ENCODE results near the gene PTRH2.

DNA sequence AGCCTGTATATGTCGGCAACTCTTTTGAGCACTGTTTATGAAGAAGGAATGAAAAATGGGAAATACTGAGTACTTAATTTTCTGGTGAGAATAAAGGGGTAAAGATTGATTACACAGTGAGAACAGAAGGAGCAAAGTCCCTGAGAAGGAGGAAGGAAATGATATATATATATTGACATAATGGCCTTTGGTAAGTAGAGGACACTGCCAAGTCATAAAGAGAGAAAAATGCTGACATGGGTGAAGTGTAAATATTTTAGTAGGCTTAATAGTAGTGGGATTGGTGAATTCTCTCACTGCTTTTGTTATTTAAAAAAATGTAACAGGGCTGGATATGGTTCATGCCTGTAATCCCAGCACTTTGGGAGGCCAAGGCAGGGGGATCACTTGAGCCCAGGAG, 16.4 kb upstream of the PTRH2 start:
- TF ChIP-seq, protein P1, sequence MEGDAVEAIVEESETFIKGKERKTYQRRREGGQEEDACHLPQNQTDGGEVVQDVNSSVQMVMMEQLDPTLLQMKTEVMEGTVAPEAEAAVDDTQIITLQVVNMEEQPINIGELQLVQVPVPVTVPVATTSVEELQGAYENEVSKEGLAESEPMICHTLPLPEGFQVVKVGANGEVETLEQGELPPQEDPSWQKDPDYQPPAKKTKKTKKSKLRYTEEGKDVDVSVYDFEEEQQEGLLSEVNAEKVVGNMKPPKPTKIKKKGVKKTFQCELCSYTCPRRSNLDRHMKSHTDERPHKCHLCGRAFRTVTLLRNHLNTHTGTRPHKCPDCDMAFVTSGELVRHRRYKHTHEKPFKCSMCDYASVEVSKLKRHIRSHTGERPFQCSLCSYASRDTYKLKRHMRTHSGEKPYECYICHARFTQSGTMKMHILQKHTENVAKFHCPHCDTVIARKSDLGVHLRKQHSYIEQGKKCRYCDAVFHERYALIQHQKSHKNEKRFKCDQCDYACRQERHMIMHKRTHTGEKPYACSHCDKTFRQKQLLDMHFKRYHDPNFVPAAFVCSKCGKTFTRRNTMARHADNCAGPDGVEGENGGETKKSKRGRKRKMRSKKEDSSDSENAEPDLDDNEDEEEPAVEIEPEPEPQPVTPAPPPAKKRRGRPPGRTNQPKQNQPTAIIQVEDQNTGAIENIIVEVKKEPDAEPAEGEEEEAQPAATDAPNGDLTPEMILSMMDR (IDR thresholded peaks at IDR 0.05; ENCODE audit: low read depth, low read length, poor library complexity, severe bottlenecking), result no peak
- TF ChIP-seq EZH2phosphoT487 (IDR thresholded peaks at IDR 0.05; ENCODE audit: borderline replicate concordance, low read length), result no peak

All from DOHH2 (cell line).